ENCODE measurements around the gene UBLCP1.
A peak's percentile ranks its signal among the peaks of the same experiment; 100 is the strongest.

GRCh38 chr5:159316519-159317383 lies 53.7 kb downstream of the UBLCP1 start:
- peak; percentile 57 for TF ChIP-seq CTCF (IDR thresholded peaks at IDR 0.05; ENCODE audit: poor library complexity, severe bottlenecking)
- no peak for TF ChIP-seq POLR2AphosphoS5 (IDR thresholded peaks at IDR 0.05)
- no peak for TF ChIP-seq EZH2 (IDR thresholded peaks at IDR 0.05; ENCODE audit: borderline replicate concordance, insufficient read depth, low read length, poor library complexity, severe bottlenecking)
- TF ChIP-seq MXI1 (conservative IDR thresholded peaks at IDR 0.05; ENCODE audit: poor library complexity, severe bottlenecking), result no peak
- no peak for TF ChIP-seq REST (IDR thresholded peaks at IDR 0.05; ENCODE audit: borderline replicate concordance)
- TF ChIP-seq TAF1 (IDR thresholded peaks at IDR 0.05; ENCODE audit: low read depth), result no peak
- peak; percentile 44 for TF ChIP-seq RAD21 (conservative IDR thresholded peaks at IDR 0.05)
